ENCODE data around the gene HAPSTR1. TPM values are rescaled to one million over a fixed set of nuclear protein-coding genes. Genes with fewer than 3 reads are reported as not detected.

The HAPSTR1 gene
- total and polyA plus RNA-seq, 2 of the 13 experiments (the other 11 are each of a cell fraction or from before 2014, with no cell fraction given), result 25.2 to 83.2 TPM

- TF ChIP-seq CEBPG (CRISPR knock-in tag; IDR thresholded peaks at IDR 0.05) (no peak), CREM (IDR thresholded peaks at IDR 0.05) (peak; percentile 79), CREM (CRISPR knock-in tag; IDR thresholded peaks at IDR 0.05) (no peak), ZNF652 (CRISPR knock-in tag; IDR thresholded peaks at IDR 0.05; ENCODE audit: borderline replicate concordance, low read depth) (no peak), FOSL2 (CRISPR knock-in tag; IDR thresholded peaks at IDR 0.05) (peak; percentile 56), ZMYM3 (CRISPR knock-in tag; IDR thresholded peaks at IDR 0.05) (no peak), KLF11 (CRISPR knock-in tag; IDR thresholded peaks at IDR 0.05) (no peak), POLR2AphosphoS5 (IDR thresholded peaks at IDR 0.05; ENCODE audit: low read depth, low read length) (peak; percentile 67), ZNF558 (CRISPR knock-in tag; IDR thresholded peaks at IDR 0.05; ENCODE audit: borderline replicate concordance) (no peak), NR2C2 (CRISPR knock-in tag; IDR thresholded peaks at IDR 0.05; ENCODE audit: borderline replicate concordance) (peak; percentile 75; the same call in 1 of the 2 replicates), ZBED4 (CRISPR knock-in tag; IDR thresholded peaks at IDR 0.05; ENCODE audit: borderline replicate concordance) (0 out of 2 replicates have a peak, but pooled peaks have one; percentile 45), ZNF264 (CRISPR knock-in tag; IDR thresholded peaks at IDR 0.05) (no peak), RNF2 (conservative IDR thresholded peaks at IDR 0.05; ENCODE audit: low read depth) (no peak), ZNF574 (CRISPR knock-in tag; IDR thresholded peaks at IDR 0.05) (peak; percentile 89), TP53 (CRISPR knock-in tag; conservative IDR thresholded peaks at IDR 0.05) (no peak), MIER3 (CRISPR knock-in tag; IDR thresholded peaks at IDR 0.05; ENCODE audit: borderline replicate concordance) (peak; percentile 76; the same call in 1 of the 2 replicates), ZMYM2 (CRISPR knock-in tag; IDR thresholded peaks at IDR 0.05) (0 out of 2 replicates have a peak, but pooled peaks have one; percentile 7), ZNF556 (CRISPR knock-in tag; IDR thresholded peaks at IDR 0.05; ENCODE audit: borderline replicate concordance) (0 out of 2 replicates have a peak, but pooled peaks have one; percentile 37), RXRA (CRISPR knock-in tag; IDR thresholded peaks at IDR 0.05) (no peak), ZNF670 (CRISPR knock-in tag; IDR thresholded peaks at IDR 0.05; ENCODE audit: borderline replicate concordance) (no peak), ZNF468 (CRISPR knock-in tag; IDR thresholded peaks at IDR 0.05) (no peak), ZNF562 (CRISPR knock-in tag; IDR thresholded peaks at IDR 0.05; ENCODE audit: borderline replicate concordance) (no peak)
- TF ChIP-seq, protein P1, sequence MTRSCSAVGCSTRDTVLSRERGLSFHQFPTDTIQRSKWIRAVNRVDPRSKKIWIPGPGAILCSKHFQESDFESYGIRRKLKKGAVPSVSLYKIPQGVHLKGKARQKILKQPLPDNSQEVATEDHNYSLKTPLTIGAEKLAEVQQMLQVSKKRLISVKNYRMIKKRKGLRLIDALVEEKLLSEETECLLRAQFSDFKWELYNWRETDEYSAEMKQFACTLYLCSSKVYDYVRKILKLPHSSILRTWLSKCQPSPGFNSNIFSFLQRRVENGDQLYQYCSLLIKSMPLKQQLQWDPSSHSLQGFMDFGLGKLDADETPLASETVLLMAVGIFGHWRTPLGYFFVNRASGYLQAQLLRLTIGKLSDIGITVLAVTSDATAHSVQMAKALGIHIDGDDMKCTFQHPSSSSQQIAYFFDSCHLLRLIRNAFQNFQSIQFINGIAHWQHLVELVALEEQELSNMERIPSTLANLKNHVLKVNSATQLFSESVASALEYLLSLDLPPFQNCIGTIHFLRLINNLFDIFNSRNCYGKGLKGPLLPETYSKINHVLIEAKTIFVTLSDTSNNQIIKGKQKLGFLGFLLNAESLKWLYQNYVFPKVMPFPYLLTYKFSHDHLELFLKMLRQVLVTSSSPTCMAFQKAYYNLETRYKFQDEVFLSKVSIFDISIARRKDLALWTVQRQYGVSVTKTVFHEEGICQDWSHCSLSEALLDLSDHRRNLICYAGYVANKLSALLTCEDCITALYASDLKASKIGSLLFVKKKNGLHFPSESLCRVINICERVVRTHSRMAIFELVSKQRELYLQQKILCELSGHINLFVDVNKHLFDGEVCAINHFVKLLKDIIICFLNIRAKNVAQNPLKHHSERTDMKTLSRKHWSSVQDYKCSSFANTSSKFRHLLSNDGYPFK (CRISPR knock-in tag; IDR thresholded peaks at IDR 0.05; ENCODE audit: borderline replicate concordance), result peak; percentile 40; the same call in 1 of the 2 replicates
Observed at GRCh38 chr16:9053006-9053601, 38.3 kb upstream of the HAPSTR1 start (continued).
